HG03095 (cell line): ENCODE data around the gene PLEKHH2.
"Not testable (repeated sequence)": the region's sequence is repeated elsewhere in the genome, so short reads cannot be mapped to it uniquely, and the experiment has no call there.

ENCODE experiments used
- ATAC-seq: cut with Tn5 transposase; IDR thresholded peaks from one replicate; pipeline ENCODE4 v1.9.1; 2021; ENCODE audit warnings: moderate library complexity; ENCODE audit not compliant: unreplicated experiment

PLEKHH2 gene

DNA sequence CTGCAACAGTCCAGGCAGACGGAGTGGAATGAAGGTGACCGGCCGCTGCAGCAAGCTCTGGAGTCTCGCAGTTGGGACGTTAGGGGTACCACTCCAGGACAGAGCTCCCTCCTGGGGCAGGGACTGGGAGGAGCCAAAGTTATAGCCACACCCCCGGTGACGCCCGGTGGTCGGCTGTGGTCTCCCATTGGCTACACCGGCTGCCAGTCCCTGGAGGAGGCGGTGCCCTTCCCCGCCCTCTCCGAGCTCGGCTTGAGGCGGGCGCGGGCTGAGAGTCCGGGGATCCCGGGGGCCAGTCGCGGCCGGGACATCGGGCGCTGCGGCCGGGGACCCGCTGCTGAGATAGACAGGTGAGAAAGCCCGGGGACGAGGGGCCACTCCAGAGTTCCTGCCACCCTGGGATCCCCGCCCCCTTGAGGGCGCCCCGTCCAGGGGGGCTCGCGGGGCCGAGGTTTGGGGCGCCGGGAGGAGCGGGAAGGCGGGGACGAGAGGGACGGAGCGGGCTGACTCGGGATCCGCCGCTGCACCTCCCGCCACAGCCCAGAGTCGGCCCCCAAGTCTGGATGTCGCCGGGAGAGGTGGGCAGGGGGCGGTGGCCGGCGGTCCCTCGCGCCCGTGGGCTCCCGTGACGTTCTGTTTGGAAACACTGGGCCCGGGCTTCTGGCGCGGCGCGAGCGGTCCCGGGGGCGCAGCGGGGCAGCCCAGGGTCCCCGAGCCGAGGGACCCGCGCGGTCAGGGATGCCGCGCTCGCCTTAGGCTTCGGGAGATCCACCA lies at the start of gene PLEKHH2:
Gene PLEKHH2, plus strand, starts transcription at position 231 of the 774 bp plus-strand sequence. CDS start 7,414 bp downstream, outside the sequence.
- peak; percentile 100 for ATAC-seq

DNA sequence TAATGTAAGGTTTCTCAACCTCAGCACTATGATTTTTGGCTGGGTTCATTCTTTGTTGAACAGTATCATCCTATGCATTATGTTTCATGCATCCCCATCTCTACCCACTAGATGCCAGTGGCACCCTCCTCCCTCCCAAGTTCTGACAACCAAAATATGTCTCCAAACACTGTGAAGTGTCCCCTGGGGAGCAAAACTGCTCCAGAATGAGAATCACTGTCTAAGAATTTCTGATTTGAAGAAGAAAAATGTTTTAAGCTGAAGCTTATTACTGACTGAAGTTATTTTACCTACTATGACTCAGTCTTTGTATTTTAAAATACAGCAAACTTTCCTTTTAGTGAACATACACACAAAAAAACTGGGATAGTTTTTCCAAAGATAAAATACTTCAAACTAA lies 44.6 kb upstream of the PLEKHH2 start:
- no peak for ATAC-seq

DNA sequence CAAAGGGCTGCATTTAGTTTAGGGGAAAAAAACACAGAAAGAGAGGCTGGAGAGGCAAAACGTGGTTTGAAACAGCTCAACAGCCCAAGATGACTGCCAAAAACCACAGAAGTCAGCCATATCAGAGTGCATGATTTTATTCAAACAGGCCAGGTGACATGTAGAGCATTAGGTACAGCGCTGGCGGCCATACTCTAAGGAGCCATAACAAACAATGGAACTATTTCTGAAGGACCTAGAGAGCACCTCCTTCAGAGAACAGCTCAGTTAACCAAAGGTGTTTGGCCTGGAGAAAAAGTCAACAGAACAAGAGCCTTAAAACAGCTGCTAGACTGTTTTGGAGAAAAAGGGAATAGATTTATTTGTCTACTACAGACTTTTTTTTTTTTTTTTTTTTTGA lies 43.8 kb upstream of the PLEKHH2 start:
- ATAC-seq: no peak

DNA sequence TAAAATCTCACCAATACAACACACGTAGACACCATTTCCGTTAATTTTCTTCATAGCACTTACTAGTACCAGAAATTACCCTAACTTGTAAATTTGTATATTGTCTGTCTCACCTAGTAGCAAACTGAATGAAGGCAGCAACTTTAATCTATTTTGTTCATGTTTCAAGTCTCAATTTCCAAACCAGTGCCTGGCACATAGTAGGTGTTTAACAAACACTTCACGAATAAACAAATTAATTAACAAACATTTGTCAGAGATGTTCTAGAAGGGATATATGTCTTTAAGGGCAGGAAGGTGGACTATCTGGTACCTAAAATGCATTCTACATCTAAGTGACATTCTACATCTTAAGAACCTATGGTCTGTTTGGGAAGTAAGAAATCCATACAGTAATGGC lies 42.2 kb upstream of the PLEKHH2 start:
- no peak for ATAC-seq

DNA sequence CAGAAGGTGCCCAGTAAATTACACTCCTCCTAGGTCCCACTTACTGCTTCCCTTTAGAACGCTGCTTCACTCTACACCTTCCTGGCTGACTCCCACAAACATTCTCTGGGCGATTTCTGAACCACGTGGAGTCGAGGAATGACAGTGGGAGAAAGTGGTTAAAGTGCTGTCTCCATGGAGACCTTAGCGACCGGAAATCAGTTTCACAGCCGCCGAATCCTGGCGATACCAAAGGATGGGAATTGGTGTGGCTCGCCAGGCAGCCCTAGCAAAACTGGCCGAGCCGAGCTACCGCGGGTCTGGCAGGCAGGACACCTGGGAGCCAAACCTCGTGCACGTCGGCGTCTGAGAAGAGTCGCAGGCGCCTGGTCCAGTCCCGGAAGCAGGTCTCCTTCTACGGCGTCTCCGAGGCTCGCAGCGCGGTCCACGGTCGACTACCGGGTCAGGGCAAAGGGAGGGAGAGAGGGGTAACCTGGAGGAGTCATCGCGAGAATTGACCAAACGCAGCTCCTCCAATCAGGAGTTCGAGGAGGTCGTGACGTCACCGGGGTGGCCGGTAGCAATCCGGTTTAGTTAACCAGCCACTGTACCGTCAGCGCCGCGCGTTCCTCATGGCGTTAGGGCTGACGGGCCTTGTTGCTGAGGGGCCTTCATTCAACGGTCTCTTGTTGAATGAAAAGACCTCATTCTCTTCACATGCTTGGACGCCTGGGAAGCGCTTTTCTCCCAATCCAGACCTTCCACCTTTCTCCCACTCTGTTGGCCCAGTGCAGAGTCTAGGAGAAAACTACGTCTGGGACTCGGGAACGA lies 41.3 kb upstream of the PLEKHH2 start, which contains the start of gene THADA:
Gene THADA, minus strand, starts transcription at position 436 of the 810 bp plus-strand sequence. CDS start 3,646 bp downstream, outside the sequence.
- peak; percentile 99 for ATAC-seq

DNA sequence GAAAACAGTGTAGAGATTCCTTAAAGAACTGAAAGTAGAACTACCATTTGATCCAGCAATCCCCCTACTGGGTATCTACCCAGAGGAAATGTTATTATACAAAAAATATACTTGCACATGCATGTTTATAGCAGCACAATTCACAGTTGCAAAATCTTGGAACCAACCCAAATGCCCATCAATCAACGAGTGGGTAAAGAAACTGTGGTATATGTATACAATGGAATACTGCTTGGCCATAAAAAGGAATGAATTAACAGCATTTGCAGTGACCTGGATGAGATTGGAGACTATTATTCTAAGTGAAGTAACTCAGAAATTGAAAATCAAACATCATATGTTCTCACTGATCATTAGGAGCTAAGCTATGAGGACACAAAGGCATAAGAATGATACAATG lies 36.5 kb upstream of the PLEKHH2 start:
- ATAC-seq: not testable (repeated sequence)

DNA sequence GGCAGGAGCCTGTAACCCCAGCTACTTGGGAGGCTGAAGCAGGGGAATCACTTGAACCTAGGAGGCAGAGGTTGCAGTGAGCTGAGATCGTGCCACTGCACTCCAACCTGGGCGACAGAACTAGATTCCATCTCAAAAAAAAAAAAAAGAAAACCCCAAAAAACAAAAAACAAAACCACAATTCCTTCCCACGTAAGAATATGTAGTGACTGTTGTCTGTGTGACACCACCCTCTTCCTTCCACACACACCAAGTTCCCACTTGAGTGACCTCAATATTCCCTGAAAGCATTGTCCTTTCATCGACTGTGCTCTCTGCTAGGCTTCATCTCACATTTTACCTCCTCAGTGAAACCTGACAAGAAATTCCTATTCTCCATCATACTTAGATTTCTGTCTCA lies 32.4 kb upstream of the PLEKHH2 start:
- ATAC-seq: no peak

- no peak for ATAC-seq
Observed at GRCh38 chr2:43605079-43605655, 31.9 kb upstream of the PLEKHH2 start.

DNA sequence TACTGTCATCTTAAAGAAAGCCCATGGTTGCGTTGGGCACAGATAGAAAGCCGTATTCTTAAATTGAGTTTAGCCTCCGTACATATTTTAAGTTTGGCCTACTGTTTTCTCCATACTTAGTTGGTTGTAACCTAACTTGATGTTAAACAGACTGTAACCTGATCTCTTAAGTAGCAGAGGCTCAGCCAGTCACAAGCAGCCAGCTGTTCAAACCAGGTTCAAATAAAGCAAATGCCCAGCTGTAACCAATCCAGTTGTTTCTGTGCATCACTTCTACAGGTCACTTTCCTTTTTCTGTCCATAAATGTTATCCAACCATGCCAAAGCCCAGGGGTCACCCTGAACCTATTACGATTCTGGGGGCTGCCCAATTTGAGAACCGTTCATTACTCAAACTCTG lies 31.2 kb upstream of the PLEKHH2 start:
- ATAC-seq: no peak

GRCh38 chr2:43609290-43609918 lies 27.7 kb upstream of the PLEKHH2 start:
- ATAC-seq: no peak

- no peak for ATAC-seq
Observed at GRCh38 chr2:43610361-43610760, 26.7 kb upstream of the PLEKHH2 start.

DNA sequence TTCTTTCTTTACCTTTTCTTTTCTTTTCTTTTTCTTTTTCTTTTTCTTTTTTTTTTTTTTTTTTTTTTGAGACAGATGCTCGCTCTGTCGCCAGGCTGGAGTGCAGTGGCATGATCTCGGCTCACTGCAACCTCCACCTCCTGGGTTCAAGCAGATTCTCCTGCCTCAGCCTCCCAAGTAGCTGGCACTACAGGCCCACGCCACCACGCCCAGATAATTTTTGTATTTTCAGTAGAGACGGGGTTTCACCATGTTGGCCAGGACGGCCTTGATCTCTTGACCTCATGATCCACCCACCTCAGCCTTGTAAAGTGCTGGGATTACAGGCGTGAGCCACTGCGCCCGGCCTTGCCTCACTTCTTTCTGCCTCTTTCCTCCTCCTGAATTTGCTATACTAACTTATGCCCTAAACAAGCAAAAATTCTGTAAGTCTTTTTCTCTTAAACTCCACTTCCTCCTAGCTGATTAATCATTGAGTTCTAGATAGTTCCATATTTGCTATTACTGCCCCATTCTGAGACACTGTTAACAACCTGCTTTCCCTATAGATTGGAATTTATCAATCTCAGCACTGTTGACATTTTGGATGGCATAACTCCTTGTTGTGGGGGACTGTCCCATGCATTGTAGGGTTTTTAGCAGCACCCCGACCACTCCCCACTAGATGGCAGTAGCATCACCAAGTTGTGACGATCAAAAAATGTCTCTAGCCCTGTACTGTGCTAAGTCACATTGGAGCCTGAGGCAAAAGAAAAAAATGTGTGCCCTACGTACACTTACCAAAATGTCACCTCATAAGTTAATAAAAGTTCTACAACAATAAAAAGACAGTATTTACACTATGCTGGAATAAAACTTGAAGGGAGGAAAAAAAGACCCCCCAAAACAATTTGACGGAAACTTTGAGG lies 24.8 kb upstream of the PLEKHH2 start:
- ATAC-seq: peak; percentile 82

DNA sequence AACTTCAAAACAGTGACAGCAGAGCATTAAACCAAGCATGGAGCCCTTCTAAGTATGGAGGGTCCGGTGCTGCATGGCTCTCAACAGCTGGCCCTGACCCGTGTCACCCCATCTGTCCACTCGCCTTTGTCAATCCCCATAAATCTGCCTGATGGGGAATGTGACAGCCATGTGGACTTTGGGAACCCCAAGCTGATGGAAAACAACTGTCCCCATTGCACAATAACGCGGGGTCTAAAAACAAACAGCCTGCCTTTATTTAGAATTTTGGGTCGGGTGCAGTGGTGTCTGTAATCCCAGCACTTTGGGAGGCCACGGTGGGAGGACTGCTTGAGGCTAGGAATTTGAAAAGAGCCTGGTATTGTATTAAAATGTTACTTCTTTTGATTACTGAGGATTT lies 24.1 kb upstream of the PLEKHH2 start:
- ATAC-seq: no peak

- ATAC-seq: no peak
Observed at GRCh38 chr2:43616967-43617680, 19.9 kb upstream of the PLEKHH2 start.

DNA sequence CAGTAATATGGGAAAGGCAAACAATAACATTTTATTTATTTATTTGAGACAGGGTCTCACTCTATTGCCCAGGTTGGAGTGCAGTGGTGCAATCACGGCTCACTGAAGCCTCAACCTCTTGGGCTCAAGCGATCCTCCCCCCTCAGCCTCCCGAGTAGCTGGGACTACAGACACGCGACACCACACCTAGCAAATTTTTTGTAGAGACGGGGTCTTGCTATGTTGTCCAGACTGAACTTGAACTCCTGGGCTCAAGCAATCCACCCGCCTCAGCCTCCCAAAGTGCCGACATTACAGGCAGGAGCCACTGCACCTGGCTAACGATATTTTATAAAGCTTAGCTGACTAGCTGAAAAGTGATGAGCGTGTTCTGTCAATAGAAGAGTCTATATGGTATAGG lies 17.5 kb upstream of the PLEKHH2 start:
- no peak for ATAC-seq

DNA sequence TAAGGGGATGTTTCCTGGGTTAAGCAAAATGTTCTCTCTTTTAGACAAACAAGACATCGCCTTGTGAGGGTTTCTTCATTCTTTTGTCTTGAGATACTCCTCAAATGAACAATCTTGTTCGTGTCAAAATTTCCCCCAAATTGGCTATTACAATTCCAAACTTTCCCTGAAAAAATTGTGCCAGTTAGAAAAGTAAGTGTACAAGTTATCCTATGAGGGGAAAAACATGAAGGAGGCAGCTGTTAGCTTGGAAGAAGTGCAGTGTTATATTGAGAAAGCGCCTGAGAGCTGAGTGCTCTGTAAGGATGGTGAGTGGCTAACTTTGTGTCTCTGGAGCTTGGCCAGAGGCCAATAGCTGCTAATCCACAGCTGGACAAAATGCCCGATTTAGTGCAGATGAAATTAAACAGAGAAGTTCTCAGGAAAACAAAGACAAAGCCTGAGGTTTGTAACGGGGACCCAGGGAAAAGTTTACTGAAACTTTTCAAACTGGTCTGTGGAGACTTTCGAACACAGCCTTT lies 14.1 kb upstream of the PLEKHH2 start:
- no peak for ATAC-seq

- no peak for ATAC-seq
Observed at GRCh38 chr2:43631618-43632317, 5.3 kb upstream of the PLEKHH2 start.

DNA sequence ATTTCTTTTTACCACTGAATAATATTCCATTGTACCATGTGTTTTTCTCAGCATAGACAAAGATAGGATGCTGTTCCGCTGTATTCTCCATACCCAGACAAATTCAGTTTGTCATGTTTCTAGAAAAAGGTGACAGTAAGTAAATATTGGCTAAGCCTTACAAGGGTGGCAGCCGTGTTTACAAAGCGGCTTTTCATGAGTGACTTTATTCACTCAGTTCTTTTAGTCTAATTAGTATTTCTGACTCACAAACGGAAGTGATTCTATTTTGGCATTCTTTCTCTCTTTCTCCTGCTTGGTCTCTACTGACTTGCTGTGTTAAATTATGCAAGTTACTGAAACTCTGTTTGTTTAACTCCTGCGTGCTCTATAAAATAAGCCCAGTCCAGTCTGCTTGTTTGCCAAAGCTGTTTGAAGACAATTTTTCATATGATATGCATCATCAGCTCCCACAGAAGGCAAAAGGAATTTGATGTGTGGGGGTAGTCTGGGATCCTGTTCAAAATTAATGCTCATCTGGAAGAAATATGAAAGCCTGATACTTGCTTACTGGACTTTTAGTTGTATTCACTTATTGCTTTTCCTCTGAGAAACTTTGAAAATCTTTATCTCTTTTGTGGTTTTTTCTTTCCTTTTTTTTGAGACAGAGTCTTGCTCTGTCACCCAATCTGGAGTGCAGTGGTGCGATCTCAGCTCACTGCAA lies 2.3 kb upstream of the PLEKHH2 start:
- no peak for ATAC-seq
